H1 (cell line): Measurements from ENCODE around the gene LPXN. TPM values are rescaled to one million over a fixed set of nuclear protein-coding genes. Genes with fewer than 3 reads are reported as not detected.

Source experiments
- NRF1 ChIP-seq: IDR thresholded peaks from 2 replicates; pipeline ENCODE4 v1.6.1; 2011; ENCODE audit warnings: mild to moderate bottlenecking, low read depth, low read length, improper control_type of control experiment
- SRF ChIP-seq: IDR thresholded peaks from 2 replicates; pipeline ENCODE4 v1.6.1; 2011; ENCODE audit warnings: mild to moderate bottlenecking, low read depth, low read length, moderate library complexity
- polyA plus RNA-seq, 7 experiments: library from polyadenylated mRNA; depleted of rRNA in 3 of 7; stranded (reverse) in 5 of 7; unstranded in 2 of 7; fragments of >200 nt in 5 of 7; fragments of 200-250 nt in 2 of 7; gene quantifications; 1 replicate in 5 of 7; 2 replicates in 1 of 7; 4 replicates in 1 of 7; pipeline versions ENCODE4 v1.2.1 to v1.2.3, GENCODE V29; 2011 to 2013; ENCODE audit warnings: missing spikeins in 2 of 7, mixed read lengths in 2 of 7
- total RNA-seq: library from RNA; stranded (reverse); fragmentation: NEBNext Ultra II Directional; extraction: Animal tissue kit (Norgen Biotek cat#: 25700); gene quantifications from 2 replicates; pipeline ENCODE4 v1.2.1, GENCODE V29; 2021

Gene LPXN
- total and polyA plus RNA-seq, 2 of the 8 experiments (the other 6 are each of a cell fraction or from before 2014, with no cell fraction given) = 1.4 to 2.7 TPM

DNA sequence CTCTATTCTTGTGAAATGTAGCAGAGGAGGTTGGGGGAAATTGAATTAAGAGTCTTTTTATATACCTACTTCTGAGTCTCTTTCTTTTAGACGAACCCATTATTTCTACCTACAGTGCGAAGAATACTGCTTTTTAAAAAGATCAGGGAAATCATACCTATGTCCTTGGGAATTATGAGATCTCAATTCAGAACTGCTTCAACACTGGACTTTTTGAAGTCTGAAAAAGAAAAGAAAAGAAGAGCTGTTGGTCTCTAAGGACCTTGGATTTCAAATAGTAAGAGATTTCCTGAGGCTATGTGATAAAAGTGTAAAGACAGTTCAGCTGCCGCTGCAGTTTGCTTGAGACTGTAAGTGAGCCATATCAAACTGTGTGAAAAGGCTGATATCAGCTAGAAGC is 64.0 kb downstream of the LPXN start (continued):
- TF ChIP-seq NRF1 = no peak
- no peak for TF ChIP-seq SRF
